GM12878 (cell line): ENCODE data around the gene NUMA1. TPM values are rescaled to one million over a fixed set of nuclear protein-coding genes. Genes with fewer than 3 reads are reported as not detected.

Source experiments
- ATAC-seq: fragments of 200-7000 bp; cut with Tn5 transposase; 3 replicates; pipeline ENCODE4 v1.9.1; 2020; ENCODE audit warnings: mild to moderate bottlenecking, moderate library complexity
- BruUV-seq: library from RNA; stranded (reverse); fragments of 400-500 nt; replicated peaks from 2 replicates; lab custom pipeline; 2021; lab: Mats Ljungman, UMichigan
- CTCF ChIA-PET: fragments of 300-600 bp; sonication (Branson Sonifier 250); formaldehyde crosslinking; extraction: SDS; loops from one replicate; lab custom pipeline; 2021; ENCODE audit warnings: inconsistent platforms; lab: Yijun Ruan, JAX
- POLR2A ChIA-PET: fragments of 350-600 bp; formaldehyde crosslinking; extraction: SDS; loops from one replicate; lab custom pipeline; 2021; ENCODE audit warnings: inconsistent platforms; lab: Charles Lee
- RAD21 ChIA-PET: fragments of 300-600 bp; sonication (Branson Sonifier 250); formaldehyde crosslinking; loops from one replicate; lab custom pipeline; 2023; ENCODE audit warnings: antibody characterized with exemption; ENCODE audit not compliant: unreplicated experiment; lab: Charles Lee
- SMC1A ChIA-PET: fragments of 300-600 bp; sonication (Branson Sonifier 250); formaldehyde crosslinking; loops from one replicate; lab custom pipeline; 2023; ENCODE audit not compliant: unreplicated experiment, uncharacterized antibody; lab: Charles Lee
- DNase-seq: peaks from one replicate; pipeline ENCODE4 v3.0.0-alpha.2; 2011; ENCODE audit warnings: low read depth, low spot score
- FAIRE-seq: peaks from 3 replicates; lab custom pipeline; 2011; peaks lifted over from hg19 to GRCh38; lab: Jason Lieb, UNC
- H2AFZ ChIP-seq: 2 replicates; pipeline ENCODE4 v1.6.0; 2011; ENCODE audit warnings: low read depth, low read length, control low read depth; ENCODE audit not compliant: control insufficient read depth
- H3K27ac ChIP-seq: 2 replicates; pipeline ENCODE4 v1.5.1; 2011; ENCODE audit warnings: control low read depth; ENCODE audit not compliant: control insufficient read depth, insufficient read depth
- H3K27me3 ChIP-seq, 2 experiments: replicated peaks in 1 of 2; 2 replicates each; pipeline versions ENCODE4 v1.6.0 to v1.6.1; 2011; ENCODE audit warnings: low read length in 1 of 2; ENCODE audit not compliant: control insufficient read depth in 2 of 2, insufficient read depth in 2 of 2
- H3K36me3 ChIP-seq, 2 experiments: 2 replicates each; pipeline ENCODE4 v1.5.1; 2011; ENCODE audit warnings: low read length in 1 of 2; ENCODE audit not compliant: control insufficient read depth in 2 of 2, insufficient read depth in 2 of 2
- H3K4me1 ChIP-seq: 2 replicates; pipeline ENCODE4 v1.6.1; 2011; ENCODE audit warnings: mild to moderate bottlenecking, low read length, moderate library complexity, mixed read lengths; ENCODE audit not compliant: control insufficient read depth, insufficient read depth
- H3K4me2 ChIP-seq: 2 replicates; pipeline ENCODE4 v1.6.0; 2011; ENCODE audit warnings: control low read depth; ENCODE audit not compliant: control insufficient read depth, insufficient read depth
- H3K4me3 ChIP-seq: fragments of 200-600 bp; sonication (generic); 2 replicates; pipeline ENCODE4 v1.5.1; 2016
- H3K79me2 ChIP-seq: 2 replicates; pipeline ENCODE4 v1.6.0; 2011; ENCODE audit warnings: low read length; ENCODE audit not compliant: control insufficient read depth, insufficient read depth
- H3K9ac ChIP-seq: 2 replicates; pipeline ENCODE4 v1.8.0; 2011; ENCODE audit warnings: low read length, control low read depth, mixed read lengths; ENCODE audit not compliant: control insufficient read depth, insufficient read depth
- H3K9me3 ChIP-seq: replicated peaks from 3 replicates; pipeline ENCODE4 v1.5.1; 2011; ENCODE audit warnings: mild to moderate bottlenecking, low read length; ENCODE audit not compliant: control insufficient read depth, insufficient read depth
- H4K20me1 ChIP-seq: 2 replicates; pipeline ENCODE4 v1.6.0; 2011; ENCODE audit not compliant: control insufficient read depth, insufficient read depth
- CHD1 ChIP-seq: IDR thresholded peaks from 2 replicates; pipeline ENCODE4 v1.6.1; 2012; ENCODE audit warnings: low read depth, low read length, improper control_type of control experiment
- FOS ChIP-seq: IDR thresholded peaks from 3 replicates; pipeline ENCODE4 v1.6.1; 2011; ENCODE audit warnings: borderline replicate concordance; ENCODE audit not compliant: insufficient read length; ENCODE audit errors: extremely low read depth
- GATAD2B ChIP-seq: fragments of 450-650 bp; conservative IDR thresholded peaks from 2 replicates; pipeline ENCODE4 v1.6.1; 2017; ENCODE audit warnings: low read depth, mild to moderate bottlenecking, moderate library complexity
- NBN ChIP-seq: fragments of 450-650 bp; IDR thresholded peaks from 2 replicates; pipeline ENCODE4 v1.6.1; 2016
- PAX8 ChIP-seq: fragments of 450-650 bp; IDR thresholded peaks from 2 replicates; pipeline ENCODE4 v1.6.1; 2017; ENCODE audit warnings: mild to moderate bottlenecking, moderate library complexity
- RCOR1 ChIP-seq: conservative IDR thresholded peaks from 2 replicates; pipeline ENCODE4 v1.6.1; 2012; ENCODE audit warnings: low read depth, low read length, improper control_type of control experiment
- RUNX3 ChIP-seq: IDR thresholded peaks from 2 replicates; pipeline ENCODE4 v1.6.1; 2012; ENCODE audit warnings: low read length, inconsistent platforms
- SMAD1 ChIP-seq: fragments of 450-650 bp; IDR thresholded peaks from 2 replicates; pipeline ENCODE4 v1.6.1; 2018; ENCODE audit warnings: mild to moderate bottlenecking, low read depth; ENCODE audit not compliant: partially characterized antibody
- SMAD5 ChIP-seq: IDR thresholded peaks from 2 replicates; pipeline ENCODE4 v1.6.1; 2016; ENCODE audit warnings: antibody characterized with exemption, low read depth
- SP1 ChIP-seq: IDR thresholded peaks from one replicate; pipeline ENCODE4 v1.6.1; 2011; ENCODE audit warnings: low read depth, low read length
- SREBF2 ChIP-seq: IDR thresholded peaks from 2 replicates; pipeline ENCODE4 v1.6.1; 2012; ENCODE audit warnings: mild to moderate bottlenecking, low read length
- YY1 ChIP-seq: IDR thresholded peaks from 2 replicates; pipeline ENCODE4 v1.6.1; 2011; ENCODE audit warnings: low read depth, mild to moderate bottlenecking, low read length
- WGBS: methylation state at CpG from one replicate; pipeline ENCODE4 v1.1.6; 2016; ENCODE audit warnings: low lambda C conversion rate; ENCODE audit not compliant: insufficient replicate concordance, insufficient coverage; ENCODE audit errors: missing lambda C conversion rate; 5-methylcytosine and 5-hydroxymethylcytosine counted together
- in situ Hi-C: fragments of 300-500 bp; cut with MboI; formaldehyde crosslinking; loops from 9 replicates; pipeline ENCODE4 v1.14.3; 2018; ENCODE audit warnings: mixed read lengths
- intact Hi-C: fragments of 100-400 bp; cut with micrococcal nuclease; formaldehyde crosslinking; loops from one replicate; pipeline ENCODE4 v1.14.2; 2022; ENCODE audit not compliant: unreplicated experiment
- polyA plus RNA-seq, 11 experiments: library from polyadenylated mRNA; depleted of rRNA in 4 of 11; unstranded in 6 of 11; stranded (reverse) in 5 of 11; fragments of >200 nt; fragmentation: Nextera tagmentation in 4 of 11; fragmentation: Illumina TruSeq in 1 of 11; extraction: Ambion mirVana in 4 of 11; extraction: Trizol in 1 of 11; gene quantifications; 1 replicate in 1 of 11; 2 replicates in 10 of 11; pipeline versions ENCODE4 v1.2.1 to v1.2.3, GENCODE V29; 2011 to 2016; ENCODE audit warnings: inconsistent platforms in 2 of 11, missing spikeins in 2 of 11, low read depth in 1 of 11
- total RNA-seq, 4 experiments: library from RNA; depleted of rRNA in 3 of 4; stranded (reverse); fragments of >200 nt in 3 of 4; fragmentation: Illumina TruSeq in 1 of 4; extraction: Trizol in 1 of 4; gene quantifications; 2 replicates each; pipeline versions ENCODE4 v1.2.1 to v1.2.3, GENCODE V29; 2013 to 2021
- TF ChIP-seq, protein P1 (sequence below): fragments of 450-650 bp; formaldehyde crosslinking; IDR thresholded peaks from 2 replicates; pipeline ENCODE4 v1.4.0; 2022; ENCODE audit warnings: mild to moderate bottlenecking, moderate library complexity
- TF ChIP-seq, protein P2 (sequence below): fragments of 450-650 bp; IDR thresholded peaks from 2 replicates; pipeline ENCODE4 v1.6.1; 2016; ENCODE audit warnings: mild to moderate bottlenecking
- TF ChIP-seq, protein P3 (sequence below): IDR thresholded peaks from 2 replicates; pipeline ENCODE4 v1.6.1; 2012; ENCODE audit warnings: low read depth, low read length, improper control_type of control experiment

NUMA1 gene
- total and polyA plus RNA-seq, 10 of the 15 experiments (the other 5 are each of a cell fraction or from before 2014, with no cell fraction given): 5.5 to 111 (median 61.0) TPM

DNA sequence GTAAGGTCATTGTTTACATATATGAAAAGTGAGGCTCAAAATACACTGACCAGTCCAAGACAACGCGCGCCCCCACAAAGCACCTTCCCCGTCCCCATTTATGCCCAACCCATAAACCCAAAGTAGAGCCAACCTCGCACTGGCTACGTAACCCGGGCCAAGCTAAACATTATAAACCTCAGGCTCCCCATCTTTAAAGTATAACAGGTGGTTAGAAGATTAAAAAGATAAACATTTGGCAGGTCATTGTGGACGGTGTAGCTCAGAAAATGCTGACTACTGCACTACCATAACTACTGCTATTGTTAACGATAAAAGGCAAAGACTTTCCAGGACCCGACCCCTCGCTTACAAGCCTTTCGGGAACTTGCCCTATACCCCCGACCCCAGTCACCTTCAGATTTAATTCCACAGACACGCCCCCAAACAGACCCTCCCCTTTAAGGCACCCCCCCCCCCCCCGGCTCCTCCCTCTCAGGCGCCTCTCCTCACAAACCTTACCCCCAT is 470 bp downstream of the NUMA1 start:
- POLR2A ChIA-PET: interaction anchor here (0.6 to 1.4 kb wide), 3 partner anchors 36 to 97 kb away, joined by 3 to 4 read pairs (median 3); no protein-coding TSS in a partner anchor

More for the DNA sequence above, 470 bp downstream of the NUMA1 start:
- Histone ChIP-seq H3K27ac (peak overlapping the region; percentile 78), H3K9me3 (no peaks in the 10 kb centered on the region), H3K4me3 (peak overlapping the region; percentile 77), H3K27me3 (no peaks in the 10 kb centered on the region), H3K4me2 (peak overlapping the region; percentile 46; the same call in 1 of the 2 replicates), H3K79me2 (peaks cover 47% of the 10 kb centered on the region), H3K36me3 (0 out of 4 replicates have a peak, but pooled peaks cover 0 to 2% of the 10 kb centered on the region in 2 experiments), H3K4me1 (peaks cover 16% of the 10 kb centered on the region), H2AFZ (peak overlapping the region; percentile 90), H3K9ac (peak overlapping the region; percentile 72), H4K20me1 (no peaks in the 10 kb centered on the region)
- no peak for FAIRE-seq
- ChIA-PET CTCF (interaction anchor here (2.9 kb wide), 1 partner anchor 11 kb away, joined by 21 read pairs; no protein-coding TSS in a partner anchor), SMC1A (interaction anchor here (0.6 kb wide), 1 partner anchor 40 kb away, joined by 3 read pairs; no protein-coding TSS in a partner anchor), RAD21 (no interaction called here)
- DNase-seq: no peak
- BruUV-seq: no TSS peak
- WGBS: under 1% methylated on average over 14 of the region's 16 CpGs
- intact Hi-C loops: loop anchor here (1.0 to 2.0 kb wide), 2 partner anchors 23 to 39 kb away; partner anchors contain the start of gene LAMTOR1
- TF ChIP-seq GATAD2B: no peak
- no peak for TF ChIP-seq PAX8
- TF ChIP-seq RUNX3: no peak
- no peak for TF ChIP-seq YY1
- TF ChIP-seq RCOR1: no peak
- no peak for TF ChIP-seq SMAD5
- no peak for TF ChIP-seq FOS
- TF ChIP-seq, protein P1, sequence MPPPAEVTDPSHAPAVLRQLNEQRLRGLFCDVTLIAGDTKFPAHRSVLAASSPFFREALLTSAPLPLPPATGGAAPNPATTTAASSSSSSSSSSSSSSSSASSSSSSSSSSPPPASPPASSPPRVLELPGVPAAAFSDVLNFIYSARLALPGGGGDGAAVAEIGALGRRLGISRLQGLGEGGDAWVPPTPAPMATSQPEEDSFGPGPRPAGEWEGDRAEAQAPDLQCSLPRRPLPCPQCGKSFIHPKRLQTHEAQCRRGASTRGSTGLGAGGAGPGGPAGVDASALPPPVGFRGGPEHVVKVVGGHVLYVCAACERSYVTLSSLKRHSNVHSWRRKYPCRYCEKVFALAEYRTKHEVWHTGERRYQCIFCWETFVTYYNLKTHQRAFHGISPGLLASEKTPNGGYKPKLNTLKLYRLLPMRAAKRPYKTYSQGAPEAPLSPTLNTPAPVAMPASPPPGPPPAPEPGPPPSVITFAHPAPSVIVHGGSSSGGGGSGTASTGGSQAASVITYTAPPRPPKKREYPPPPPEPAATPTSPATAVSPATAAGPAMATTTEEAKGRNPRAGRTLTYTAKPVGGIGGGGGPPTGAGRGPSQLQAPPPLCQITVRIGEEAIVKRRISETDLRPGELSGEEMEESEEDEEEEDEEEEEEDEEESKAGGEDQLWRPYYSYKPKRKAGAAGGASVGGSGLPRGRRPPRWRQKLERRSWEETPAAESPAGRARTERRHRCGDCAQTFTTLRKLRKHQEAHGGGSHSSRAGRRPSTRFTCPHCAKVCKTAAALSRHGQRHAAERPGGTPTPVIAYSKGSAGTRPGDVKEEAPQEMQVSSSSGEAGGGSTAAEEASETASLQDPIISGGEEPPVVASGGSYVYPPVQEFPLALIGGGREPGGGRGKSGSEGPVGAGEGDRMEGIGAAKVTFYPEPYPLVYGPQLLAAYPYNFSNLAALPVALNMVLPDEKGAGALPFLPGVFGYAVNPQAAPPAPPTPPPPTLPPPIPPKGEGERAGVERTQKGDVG (CRISPR knock-in tag): no peak
- TF ChIP-seq NBN: no peak
- TF ChIP-seq SREBF2: no peak
- TF ChIP-seq, protein P2, sequence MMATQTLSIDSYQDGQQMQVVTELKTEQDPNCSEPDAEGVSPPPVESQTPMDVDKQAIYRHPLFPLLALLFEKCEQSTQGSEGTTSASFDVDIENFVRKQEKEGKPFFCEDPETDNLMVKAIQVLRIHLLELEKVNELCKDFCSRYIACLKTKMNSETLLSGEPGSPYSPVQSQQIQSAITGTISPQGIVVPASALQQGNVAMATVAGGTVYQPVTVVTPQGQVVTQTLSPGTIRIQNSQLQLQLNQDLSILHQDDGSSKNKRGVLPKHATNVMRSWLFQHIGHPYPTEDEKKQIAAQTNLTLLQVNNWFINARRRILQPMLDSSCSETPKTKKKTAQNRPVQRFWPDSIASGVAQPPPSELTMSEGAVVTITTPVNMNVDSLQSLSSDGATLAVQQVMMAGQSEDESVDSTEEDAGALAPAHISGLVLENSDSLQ: no peak
- no peak for TF ChIP-seq SP1
- TF ChIP-seq SMAD1: no peak
- TF ChIP-seq CHD1: no peak
- TF ChIP-seq, protein P3, sequence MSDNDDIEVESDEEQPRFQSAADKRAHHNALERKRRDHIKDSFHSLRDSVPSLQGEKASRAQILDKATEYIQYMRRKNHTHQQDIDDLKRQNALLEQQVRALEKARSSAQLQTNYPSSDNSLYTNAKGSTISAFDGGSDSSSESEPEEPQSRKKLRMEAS: no peak
- ATAC-seq: peak; percentile 6
- in situ Hi-C loops: no loop called here
